ENCODE data around the gene CD83.

Gene CD83

GRCh38 chr6:14182916-14183315 is 65.3 kb downstream of the CD83 start:
- no peak for TF ChIP-seq CTCF (IDR thresholded peaks at IDR 0.05; ENCODE audit: unreplicated experiment in 3 of 3)
- no peaks in the 10 kb centered on the region for H3K4me1 Mint-ChIP-seq
- H3K9me3 Mint-ChIP-seq = peaks cover 3% of the 10 kb centered on the region
- H3K36me3 Mint-ChIP-seq (ENCODE audit: low read depth) = no peaks in the 10 kb centered on the region
- no peak overlapping the region for H3K4me3 Mint-ChIP-seq
- no peak overlapping the region for H3K27ac Mint-ChIP-seq
- peaks cover under 1% of the 10 kb centered on the region for H3K27me3 Mint-ChIP-seq (ENCODE audit: low read depth)
